DND-41 (cell line): ENCODE measurements around the gene FUOM.
"Not testable (repeated sequence)": the region's sequence is repeated elsewhere in the genome, so short reads cannot be mapped to it uniquely, and the experiment has no call there.

ENCODE experiments used
- ATAC-seq: fragments of 200-7000 bp; cut with Tn5 transposase; 3 replicates; pipeline ENCODE4 v1.9.1; 2021; ENCODE audit warnings: low read depth; ENCODE audit not compliant: insufficient read depth
- DNase-seq: peaks from one replicate; pipeline ENCODE4 v3.0.0-alpha.2; 2020
- H2AFZ ChIP-seq: 2 replicates; pipeline ENCODE4 v1.6.0; 2012; ENCODE audit warnings: low read depth, low read length
- H3K27ac ChIP-seq: 2 replicates; pipeline ENCODE4 v1.5.1; 2012; ENCODE audit warnings: low read length, inconsistent platforms
- H3K27me3 ChIP-seq: fragments of 200-600 bp; sonication (generic); 2 replicates; pipeline ENCODE4 v1.6.0; 2012; ENCODE audit warnings: low read length, mild to moderate bottlenecking, inconsistent platforms; ENCODE audit not compliant: insufficient read depth, poor library complexity
- H3K36me3 ChIP-seq: 2 replicates; pipeline ENCODE4 v1.5.1; 2012; ENCODE audit warnings: low read length, inconsistent platforms; ENCODE audit not compliant: insufficient read depth
- H3K4me1 ChIP-seq: 2 replicates; pipeline ENCODE4 v1.5.1; 2012; ENCODE audit warnings: mild to moderate bottlenecking, low read length; ENCODE audit not compliant: insufficient read depth
- H3K4me2 ChIP-seq: 2 replicates; pipeline ENCODE4 v1.6.0; 2012; ENCODE audit warnings: mild to moderate bottlenecking, moderate library complexity, low read length, inconsistent platforms; ENCODE audit not compliant: insufficient read depth
- H3K4me3 ChIP-seq, 2 experiments: fragments of 200-600 bp in 1 of 2; shearing (Covaris generic) in 1 of 2; 2 replicates each; pipeline ENCODE4 v1.5.1; 2012 to 2016; ENCODE audit warnings: inconsistent platforms in 2 of 2, low read length in 2 of 2, mild to moderate bottlenecking in 2 of 2, low read depth in 1 of 2, moderate library complexity in 1 of 2
- H3K79me2 ChIP-seq: 2 replicates; pipeline ENCODE4 v1.6.0; 2012; ENCODE audit warnings: low read length, inconsistent platforms; ENCODE audit not compliant: insufficient read depth
- H3K9ac ChIP-seq: 2 replicates; pipeline ENCODE4 v1.6.0; 2012; ENCODE audit warnings: low read depth, mild to moderate bottlenecking, inconsistent platforms, low read length, moderate library complexity
- H3K9me3 ChIP-seq: 2 replicates; pipeline ENCODE4 v1.5.1; 2012; ENCODE audit warnings: low read length, moderate library complexity, mild to moderate bottlenecking, inconsistent platforms; ENCODE audit not compliant: insufficient read depth, severe bottlenecking
- H4K20me1 ChIP-seq: 2 replicates; pipeline ENCODE4 v1.6.0; 2012; ENCODE audit warnings: low read length; ENCODE audit not compliant: insufficient read depth
- CTCF ChIP-seq: IDR thresholded peaks from 2 replicates; pipeline ENCODE4 v1.5.1; 2012; ENCODE audit warnings: borderline replicate concordance, low read length, moderate library complexity, mild to moderate bottlenecking; ENCODE audit not compliant: poor library complexity, severe bottlenecking; ENCODE audit errors: extremely low read depth
- EZH2 ChIP-seq: IDR thresholded peaks from 3 replicates; pipeline ENCODE4 v1.6.1; 2012; ENCODE audit warnings: borderline replicate concordance, low read depth, mild to moderate bottlenecking, moderate library complexity, low read length, inconsistent platforms; ENCODE audit not compliant: severe bottlenecking

FUOM gene

DNA sequence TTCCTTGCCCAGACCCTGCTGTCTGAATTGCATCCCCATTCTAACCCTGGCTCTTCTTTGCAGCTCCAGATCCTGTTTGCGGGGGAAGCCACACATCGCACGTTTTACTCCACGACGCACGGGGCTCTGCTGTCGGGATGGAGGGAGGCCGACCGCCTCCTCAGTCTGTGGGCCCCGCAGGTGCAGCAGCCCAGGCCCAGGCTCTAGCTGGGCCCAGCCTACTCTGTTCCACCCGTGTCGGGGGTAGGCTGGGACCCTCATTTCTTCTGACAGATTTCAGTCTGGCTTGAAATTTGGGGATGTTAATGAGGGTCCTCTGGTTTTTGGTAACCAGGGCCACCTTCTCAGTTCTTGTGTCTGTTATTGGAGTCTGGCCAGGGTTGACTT, 33.4 kb upstream of the FUOM start:
- no peak overlapping the region for H2AFZ ChIP-seq
- H3K4me2 ChIP-seq = no peak overlapping the region
- H3K9ac ChIP-seq = no peak overlapping the region
- peaks cover 11% of the 10 kb centered on the region for H3K36me3 ChIP-seq
- ATAC-seq (no peak), DNase-seq (no peak)
- H3K27ac ChIP-seq = no peak overlapping the region
- H3K27me3 ChIP-seq = no peaks in the 10 kb centered on the region
- no peak for TF ChIP-seq EZH2
- TF ChIP-seq CTCF = no peak
- H3K4me3 ChIP-seq = no peak overlapping the region
- H3K9me3 ChIP-seq = no peaks in the 10 kb centered on the region
- H4K20me1 ChIP-seq = peaks cover 9% of the 10 kb centered on the region
- H3K79me2 ChIP-seq = peaks cover 26% of the 10 kb centered on the region
- H3K4me1 ChIP-seq = peaks cover 22% of the 10 kb centered on the region

GRCh38 chr10:133390597-133391248, 32.9 kb upstream of the FUOM start:
- H2AFZ ChIP-seq = no peak overlapping the region
- H3K4me3 ChIP-seq = no peak overlapping the region
- H3K27ac ChIP-seq = no peak overlapping the region
- H3K9ac ChIP-seq = no peak overlapping the region
- DNase-seq (no peak), ATAC-seq (no peak)
- peaks cover 21% of the 10 kb centered on the region for H3K79me2 ChIP-seq
- H3K9me3 ChIP-seq = no peaks in the 10 kb centered on the region
- H3K4me2 ChIP-seq = no peak overlapping the region
- H3K4me1 ChIP-seq = peaks cover 16% of the 10 kb centered on the region
- peaks cover 6% of the 10 kb centered on the region for H3K36me3 ChIP-seq
- no peaks in the 10 kb centered on the region for H3K27me3 ChIP-seq
- H4K20me1 ChIP-seq = peaks cover 4% of the 10 kb centered on the region; the same call in 1 of the 2 replicates
- no peak for TF ChIP-seq EZH2

GRCh38 chr10:133388973-133389818, 31.4 kb upstream of the FUOM start:
- Histone ChIP-seq H3K27me3 (no peaks in the 10 kb centered on the region), H3K9me3 (no peaks in the 10 kb centered on the region), H3K36me3 (no peaks in the 10 kb centered on the region; the same call in 1 of the 2 replicates), H2AFZ (no peak overlapping the region), H3K79me2 (peaks cover 5% of the 10 kb centered on the region), H3K9ac (no peak overlapping the region), H3K4me3 (no peak overlapping the region), H3K27ac (no peak overlapping the region), H4K20me1 (no peaks in the 10 kb centered on the region), H3K4me1 (peaks cover 5% of the 10 kb centered on the region), H3K4me2 (no peak overlapping the region)
- DNase-seq = no peak
- no peak for TF ChIP-seq CTCF
- TF ChIP-seq EZH2 = no peak
- no peak for ATAC-seq

GRCh38 chr10:133388236-133388972, 30.6 kb upstream of the FUOM start:
- H2AFZ ChIP-seq = no peak overlapping the region
- H3K4me3 ChIP-seq = no peak overlapping the region
- ATAC-seq = no peak
- no peaks in the 10 kb centered on the region for H3K27me3 ChIP-seq
- H3K79me2 ChIP-seq = no peaks in the 10 kb centered on the region
- H3K9me3 ChIP-seq = no peaks in the 10 kb centered on the region
- H3K36me3 ChIP-seq = no peaks in the 10 kb centered on the region
- H3K4me1 ChIP-seq = peaks cover 2% of the 10 kb centered on the region
- no peak for DNase-seq
- H3K9ac ChIP-seq = no peak overlapping the region
- no peak for TF ChIP-seq EZH2
- no peak for TF ChIP-seq CTCF
- H4K20me1 ChIP-seq = no peaks in the 10 kb centered on the region
- no peak overlapping the region for H3K4me2 ChIP-seq
- no peak overlapping the region for H3K27ac ChIP-seq

DNA sequence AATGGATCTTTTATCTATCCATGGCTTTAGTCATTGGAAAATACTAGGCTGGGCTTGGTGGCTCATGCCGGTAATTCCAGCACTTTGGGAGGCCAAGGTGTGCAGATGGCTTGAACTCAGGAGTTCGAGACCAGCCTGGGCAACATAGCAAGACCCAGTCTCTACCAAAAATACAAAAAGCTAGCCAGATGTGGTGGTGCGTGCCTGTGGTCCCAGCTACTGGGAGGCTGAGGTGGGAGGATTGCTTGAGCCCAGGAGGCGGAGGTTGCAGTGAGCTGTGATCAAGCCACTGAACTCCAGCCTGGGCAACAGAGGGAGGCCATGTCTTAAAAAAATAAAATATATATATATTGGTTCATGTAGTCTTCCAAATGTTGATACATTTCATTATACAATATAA, 29.1 kb upstream of the FUOM start:
- not testable (repeated sequence) for ATAC-seq, H3K4me1 ChIP-seq, H3K79me2 ChIP-seq, H3K4me3 ChIP-seq, H2AFZ ChIP-seq, H3K36me3 ChIP-seq, H3K4me2 ChIP-seq, H3K27ac ChIP-seq, H3K27me3 ChIP-seq, DNase-seq, H3K9me3 ChIP-seq, H3K9ac ChIP-seq, H4K20me1 ChIP-seq
